GOT3 (cell line): Measurements from ENCODE around the gene GLDN.

ENCODE experiments used
- DNase-seq: peaks from one replicate; lab custom pipeline; 2025; ENCODE audit warnings: mixed read lengths; lab: John Stamatoyannopoulos, UW

GLDN gene

DNA sequence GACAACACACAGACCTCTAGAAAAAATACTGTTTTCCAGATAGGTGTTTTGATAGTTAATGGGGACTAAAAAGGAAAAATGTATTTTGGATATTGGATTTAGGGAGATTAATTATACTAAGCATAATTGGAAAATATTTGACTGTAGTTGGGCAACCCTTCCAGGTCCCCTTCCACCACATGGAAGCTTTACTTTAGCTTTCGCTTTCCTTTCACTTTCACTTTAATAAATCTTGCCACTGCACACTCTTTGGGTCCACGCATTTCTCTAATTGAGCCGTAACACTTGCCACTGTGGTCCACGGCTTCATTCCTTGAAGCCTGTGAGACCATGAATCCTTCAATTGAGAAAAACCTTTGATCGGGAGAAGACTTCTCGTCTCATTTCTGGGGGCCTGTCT is 15.5 kb downstream of the GLDN start:
- DNase-seq = no peak

GRCh38 chr15:51359981-51360380 is 18.5 kb downstream of the GLDN start:
- DNase-seq = no peak

GRCh38 chr15:51363383-51363782 is 21.9 kb downstream of the GLDN start:
- no peak for DNase-seq

DNA sequence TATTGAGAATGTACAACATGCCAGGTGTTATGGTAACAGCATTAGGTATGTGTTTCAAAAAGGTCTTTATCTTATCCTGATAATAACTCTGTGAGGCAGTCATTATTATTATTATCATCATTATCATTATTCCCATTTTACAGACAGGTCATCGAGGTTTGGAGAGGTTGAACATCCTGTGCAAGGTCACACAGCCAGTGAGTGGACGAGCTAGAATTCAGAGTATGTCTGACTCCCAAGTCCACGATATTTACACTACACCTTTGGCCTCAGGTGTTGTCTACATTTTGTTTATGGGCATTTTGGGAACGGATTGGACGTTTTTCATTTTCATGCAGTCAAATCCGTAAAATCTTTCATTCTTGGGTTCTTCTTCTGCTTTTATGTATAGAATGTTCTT is 24.0 kb downstream of the GLDN start:
- no peak for DNase-seq

DNA sequence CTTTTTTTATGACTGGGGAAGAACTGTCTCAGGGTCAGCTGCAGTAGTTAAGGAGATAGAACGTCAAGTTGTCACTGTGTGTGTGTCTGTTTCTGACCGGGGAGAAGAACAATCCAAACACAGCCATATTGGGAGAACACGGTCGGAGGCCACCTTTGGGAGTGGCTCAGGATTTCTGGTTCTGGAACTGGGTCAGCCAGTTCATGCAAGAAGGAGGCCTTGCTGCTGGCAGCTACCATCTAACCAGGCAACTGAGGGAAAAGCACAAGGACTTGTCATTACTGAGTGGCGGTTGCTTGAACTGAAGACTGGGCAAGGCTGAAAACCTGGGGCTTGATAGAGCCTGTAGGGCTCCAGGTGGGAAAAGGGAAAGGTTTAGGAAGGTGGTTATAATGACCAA is 24.6 kb downstream of the GLDN start:
- no peak for DNase-seq

GRCh38 chr15:51366920-51367319 is 25.5 kb downstream of the GLDN start:
- no peak for DNase-seq

DNA sequence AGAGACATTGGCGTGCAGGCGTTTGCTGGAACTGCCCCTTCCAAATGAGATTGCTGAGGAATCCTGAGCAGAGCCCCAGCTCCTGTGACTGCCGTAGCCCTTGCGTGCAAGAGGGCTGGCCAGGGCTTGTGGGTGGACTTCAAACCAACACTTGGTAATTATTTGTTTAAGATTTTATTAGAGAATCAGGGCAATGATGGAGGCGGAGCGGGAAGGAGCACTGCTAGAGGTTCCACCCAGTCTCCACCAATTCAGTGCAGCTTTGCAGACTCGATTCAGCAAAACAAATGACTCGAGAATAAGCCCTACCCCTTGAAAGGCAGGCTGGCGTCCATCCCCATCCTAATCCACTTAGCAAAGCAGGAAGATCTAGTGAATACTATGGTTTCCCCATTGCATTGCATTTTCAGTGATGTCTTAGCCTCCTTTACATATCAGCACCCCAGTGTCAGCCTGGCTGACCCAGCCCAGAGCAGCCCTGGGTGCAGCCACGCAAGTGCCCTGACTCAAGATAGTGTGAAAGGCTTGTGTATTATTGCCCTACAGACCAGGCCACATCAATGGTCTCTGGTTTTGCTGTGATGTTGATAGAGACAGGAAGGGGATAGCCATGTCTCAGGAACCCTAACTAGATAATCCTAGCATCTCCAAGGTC is 26.0 kb downstream of the GLDN start:
- DNase-seq = no peak

- no peak for DNase-seq
Measured at GRCh38 chr15:51368307-51368706, 26.9 kb downstream of the GLDN start.

DNA sequence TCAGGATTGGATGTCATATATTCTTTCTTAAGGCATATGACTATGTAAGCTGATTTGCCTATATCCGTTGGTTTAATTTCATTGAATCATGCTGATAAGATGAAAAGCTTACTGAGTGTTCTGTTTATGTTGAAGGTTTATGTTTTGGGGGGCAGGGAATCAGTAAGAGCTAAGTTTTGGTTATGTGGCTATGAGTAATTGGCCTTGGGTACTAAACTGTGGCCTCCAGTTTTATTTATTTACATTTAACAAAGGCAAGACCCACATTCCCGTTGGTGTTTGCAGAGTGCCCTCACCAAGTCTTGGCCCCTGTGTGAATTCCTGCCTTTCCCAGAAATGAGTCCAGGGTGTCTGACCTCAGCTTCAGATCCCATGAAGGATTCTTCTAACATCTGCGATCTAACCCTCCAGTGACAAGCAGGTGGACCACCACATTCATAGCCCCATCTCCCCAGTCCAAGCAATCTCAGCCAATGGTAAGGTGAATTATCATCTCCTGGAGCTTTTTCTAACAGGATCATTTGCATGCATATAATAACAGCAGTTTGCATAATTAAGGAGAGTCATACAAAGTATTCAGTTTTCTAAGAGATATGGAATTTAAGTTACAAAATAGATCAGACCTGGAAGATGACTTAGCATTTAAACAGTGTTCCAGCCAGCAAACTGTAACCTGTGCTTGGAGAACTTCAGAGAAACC is 27.4 kb downstream of the GLDN start:
- DNase-seq = no peak

- DNase-seq = no peak
Measured at GRCh38 chr15:51369451-51369761, 28.0 kb downstream of the GLDN start.

GRCh38 chr15:51371266-51371665 is 29.8 kb downstream of the GLDN start:
- DNase-seq = no peak

DNA sequence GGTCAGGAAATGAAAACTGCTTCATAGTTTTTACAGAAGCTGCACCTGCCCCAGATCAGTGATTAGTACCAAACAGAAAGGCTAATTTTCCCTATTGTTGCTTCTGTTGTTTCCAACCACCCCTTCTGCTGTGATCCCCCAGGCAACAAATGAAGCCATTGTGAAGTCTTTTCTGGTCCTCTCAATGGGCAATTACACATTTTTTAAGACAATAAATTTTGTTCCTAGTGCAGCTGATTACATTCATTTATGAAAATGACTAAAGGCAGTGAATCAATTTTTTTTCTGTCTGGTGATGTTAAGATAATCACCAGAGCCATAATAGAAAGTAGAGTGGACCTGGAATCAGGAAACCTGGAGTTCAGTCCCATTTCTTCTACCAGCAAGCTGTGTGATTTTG is 32.7 kb downstream of the GLDN start:
- no peak for DNase-seq

DNA sequence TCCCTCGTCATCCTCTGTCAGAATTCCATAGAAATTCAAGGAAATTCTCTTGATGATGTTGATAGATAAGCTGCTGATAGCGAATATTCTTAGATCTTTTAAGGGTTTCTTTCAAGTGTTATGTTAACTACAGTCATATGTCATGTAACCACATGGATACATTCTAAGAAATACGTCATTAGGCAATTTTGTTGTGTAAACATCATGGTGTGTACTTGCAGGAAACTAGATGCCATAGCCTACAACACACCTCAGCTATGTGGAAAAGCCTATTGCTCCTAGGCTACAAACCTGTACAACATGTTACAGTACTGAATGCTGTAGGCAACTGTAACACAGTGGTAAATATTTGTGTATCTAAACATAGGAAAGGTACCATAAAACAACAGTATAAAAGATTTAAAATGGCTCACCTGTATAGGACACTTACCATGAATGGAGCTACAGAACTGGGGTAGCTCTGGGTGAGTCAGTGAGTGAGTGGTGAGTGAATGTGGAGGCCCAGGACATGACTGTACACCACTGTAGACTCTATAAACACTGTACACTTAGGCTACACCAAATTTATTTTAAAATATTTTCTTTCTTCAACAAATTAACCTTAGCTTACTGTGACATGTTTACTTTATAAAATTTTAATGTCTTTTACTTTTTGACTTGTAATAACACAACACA is 34.6 kb downstream of the GLDN start:
- DNase-seq = no peak

DNA sequence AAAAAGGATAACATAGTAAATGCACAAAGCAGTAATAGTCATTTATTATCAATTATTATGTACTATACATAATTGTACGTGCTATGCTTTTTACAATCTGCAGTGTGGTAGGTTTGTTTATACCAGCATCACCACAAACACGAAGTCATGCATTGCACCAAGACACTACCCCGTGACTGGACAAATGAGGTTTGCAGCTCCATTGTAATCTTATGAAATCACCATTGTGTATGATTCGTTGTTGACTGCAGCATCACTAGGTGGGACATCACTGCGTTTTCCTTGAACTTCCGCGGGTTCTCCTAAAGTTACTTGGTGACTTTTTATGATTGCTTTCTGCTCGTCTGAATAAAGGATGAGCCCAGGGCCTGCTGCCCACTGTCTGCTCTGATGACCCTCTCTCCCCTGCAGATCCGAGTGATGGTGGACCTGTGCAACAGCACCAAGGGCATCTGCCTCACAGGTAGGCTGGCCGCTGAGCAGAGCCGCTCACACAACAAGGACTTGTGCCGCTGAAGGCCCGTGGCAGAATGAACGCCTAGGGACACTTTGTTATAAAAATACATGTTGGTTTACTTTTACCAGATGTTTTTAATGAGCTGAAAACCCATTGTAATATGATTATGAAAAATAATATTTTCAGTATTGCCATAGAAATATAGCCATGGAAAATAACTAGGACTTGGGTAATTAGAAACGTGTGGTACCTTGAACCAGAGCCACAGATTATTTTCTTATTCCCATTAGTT is 35.8 kb downstream of the GLDN start:
- DNase-seq = no peak

GRCh38 chr15:51378406-51378805 is 37.0 kb downstream of the GLDN start:
- DNase-seq = no peak

- no peak for DNase-seq
Measured at GRCh38 chr15:51379390-51379789, 37.9 kb downstream of the GLDN start.

DNA sequence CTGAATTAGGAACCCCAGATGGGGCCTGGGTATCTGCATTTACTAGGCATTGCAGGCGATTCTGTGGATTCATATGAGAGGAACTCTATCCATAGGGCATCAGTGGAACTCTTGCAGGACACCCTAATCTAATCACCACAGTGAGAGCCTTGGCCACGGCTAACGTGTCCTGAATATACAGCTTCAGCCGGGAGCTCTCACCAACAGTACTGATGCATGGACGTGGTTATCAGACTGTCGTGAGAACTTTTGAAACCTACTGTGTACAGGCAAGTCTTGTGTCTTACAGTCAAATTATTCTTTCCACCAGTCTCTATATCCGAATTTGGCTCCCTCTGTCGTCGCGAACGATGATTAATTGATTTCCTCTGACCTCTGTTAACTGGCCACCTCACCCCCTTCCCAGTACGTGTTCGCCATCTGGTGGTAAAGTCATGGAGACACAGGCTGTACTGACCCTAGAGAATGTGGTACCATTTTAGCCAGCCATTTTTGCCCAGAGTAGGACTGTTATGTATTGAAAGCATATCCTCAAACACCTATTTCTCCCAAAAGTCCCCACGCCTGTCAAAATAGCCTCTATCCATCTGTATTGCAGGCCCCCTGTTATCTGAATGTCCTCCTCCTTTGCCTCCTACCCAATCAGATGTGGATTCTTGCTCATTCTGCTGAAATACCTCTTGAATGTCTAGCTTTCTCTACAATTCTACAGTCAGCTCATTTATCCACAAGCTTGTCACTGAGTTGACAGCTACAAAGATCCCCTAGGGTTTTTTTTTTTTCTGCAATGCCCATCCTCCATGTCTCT is 39.7 kb downstream of the GLDN start:
- no peak for DNase-seq

- no peak for DNase-seq
Measured at GRCh38 chr15:51382787-51383186, 41.3 kb downstream of the GLDN start.

GRCh38 chr15:51386029-51386428 is 44.6 kb downstream of the GLDN start:
- DNase-seq = no peak

- no peak for DNase-seq
Measured at GRCh38 chr15:51386486-51386885, 45.0 kb downstream of the GLDN start.

- DNase-seq = no peak
Measured at GRCh38 chr15:51386960-51387698, 45.7 kb downstream of the GLDN start.
